Measurements from ENCODE around the gene NOVA2.

The NOVA2 gene

GRCh38 chr19:45973553-45974338, at the start of gene NOVA2:
NOVA2 (minus strand) TSS chr19:45973865; CDS start chr19:45973351, 514 bp downstream.
- TF ChIP-seq CTCF (IDR thresholded peaks at IDR 0.05) = no peak
- Histone ChIP-seq H3K9me3 (no peaks in the 10 kb centered on the region), H3K27me3 (peaks cover 0 to 82% of the 10 kb centered on the region in 2 donors), H3K36me3 (no peaks in the 10 kb centered on the region), H3K27ac (no peak within 1 kb of the TSS), H3K4me3 (peak within 1 kb of the TSS; percentile 35 to 37), H3K4me1 (peaks cover 0 to 13% (median 7%) of the 10 kb centered on the region in 4 donors)
- intact Hi-C loops (cut with DNase I; ENCODE audit: low total_unique reads) = no loop called here
- peak in 1 of 2 donors; percentile 47 for DNase-seq

- intact Hi-C loops (cut with DNase I; ENCODE audit: low total_unique reads) = no loop called here
- no peak for DNase-seq
- TF ChIP-seq CTCF (IDR thresholded peaks at IDR 0.05) = no peak
- Histone ChIP-seq H3K36me3 (no peaks in the 10 kb centered on the region), H3K4me1 (no peaks in the 10 kb centered on the region), H3K4me3 (no peak overlapping the region), H3K9me3 (no peaks in the 10 kb centered on the region), H3K27me3 (peaks cover 0 to 29% of the 10 kb centered on the region in 2 donors), H3K27ac (no peak overlapping the region)
These were observed 49.7 kb upstream of the NOVA2 start for GRCh38 chr19:46023311-46023779.

- H3K4me1 ChIP-seq = no peaks in the 10 kb centered on the region
- no peak within 1 kb of the TSS for H3K4me3 ChIP-seq
- peaks cover 0 to 25% of the 10 kb centered on the region in 2 donors for H3K27me3 ChIP-seq
- no peaks in the 10 kb centered on the region for H3K36me3 ChIP-seq
- no peaks in the 10 kb centered on the region for H3K9me3 ChIP-seq
- H3K27ac ChIP-seq = no peak within 1 kb of the TSS
- no peak for TF ChIP-seq CTCF (IDR thresholded peaks at IDR 0.05)
- intact Hi-C loops (cut with DNase I; ENCODE audit: low total_unique reads) = no loop called here
- DNase-seq = peak in 1 of 2 donors; percentile 61
These were observed 49.0 kb upstream of the NOVA2 start, which contains the start of gene PGLYRP1 for GRCh38 chr19:46022431-46023310. PGLYRP1 (minus strand) TSS chr19:46023053; CDS start chr19:46023021, 32 bp downstream.

- H3K4me1 ChIP-seq = peaks cover 0 to 4% (median under 1%) of the 10 kb centered on the region in 4 donors
- H3K9me3 ChIP-seq = no peaks in the 10 kb centered on the region
- H3K27me3 ChIP-seq = peaks cover 0 to 25% of the 10 kb centered on the region in 2 donors
- H3K4me3 ChIP-seq = no peak overlapping the region
- no peak overlapping the region for H3K27ac ChIP-seq
- TF ChIP-seq CTCF (IDR thresholded peaks at IDR 0.05) = no peak
- no peak for DNase-seq
- intact Hi-C loops (cut with DNase I; ENCODE audit: low total_unique reads) = no loop called here
- H3K36me3 ChIP-seq = no peaks in the 10 kb centered on the region
These were observed 48.4 kb upstream of the NOVA2 start for GRCh38 chr19:46022061-46022430.

- intact Hi-C loops (cut with DNase I; ENCODE audit: low total_unique reads) = no loop called here
- Histone ChIP-seq H3K27me3 (peaks cover 0 to 25% of the 10 kb centered on the region in 2 donors), H3K36me3 (no peaks in the 10 kb centered on the region), H3K9me3 (no peaks in the 10 kb centered on the region), H3K27ac (no peak overlapping the region), H3K4me3 (no peak overlapping the region), H3K4me1 (peaks cover 0 to 7% (median 2%) of the 10 kb centered on the region in 4 donors)
- TF ChIP-seq CTCF (IDR thresholded peaks at IDR 0.05) = no peak
- DNase-seq = peak in 1 of 2 donors; percentile 54
These were observed 47.9 kb upstream of the NOVA2 start for GRCh38 chr19:46021531-46022041.
